HCT116 (cell line): ENCODE measurements around the gene IFITM10. TPM values are rescaled to one million over a fixed set of nuclear protein-coding genes. Genes with fewer than 3 reads are reported as not detected.
A peak's percentile ranks its signal among the peaks of the same experiment; 100 is the strongest.

Experiments
- ATAC-seq: fragments of 200-7000 bp; cut with Tn5 transposase; 2 replicates; pipeline ENCODE4 v1.9.1; 2020; ENCODE audit warnings: mild to moderate bottlenecking, moderate library complexity
- BruUV-seq: library from RNA; stranded (reverse); fragments of 400-500 nt; replicated peaks from 2 replicates; lab custom pipeline; 2021; lab: Mats Ljungman, UMichigan
- CTCF ChIA-PET: fragments of 300-600 bp; sonication (Branson Sonifier 250); formaldehyde crosslinking; loops from one replicate; lab custom pipeline; 2021; ENCODE audit warnings: antibody characterized with exemption; lab: Charles Lee
- POLR2A ChIA-PET: fragments of 300-600, 350-600 bp; sonication (Branson Sonifier 250); formaldehyde crosslinking; loops from one replicate; lab custom pipeline; 2021; ENCODE audit warnings: antibody characterized with exemption; lab: Charles Lee
- RAD21 ChIA-PET, 2 experiments: fragments of 300-600 bp; sonication (Branson Sonifier 250); formaldehyde crosslinking; loops; one replicate each; lab custom pipeline; 2023; ENCODE audit warnings: low total read pairs in 2 of 2; ENCODE audit not compliant: uncharacterized antibody in 2 of 2, unreplicated experiment in 2 of 2, low non-redundant PET in 1 of 2; lab: Charles Lee
- DNase-seq: peaks from one replicate; pipeline ENCODE4 v3.0.0-alpha.2; 2010; ENCODE audit warnings: low read depth, low spot score
- H2AFZ ChIP-seq: fragments of 200-600 bp; shearing (Covaris generic), sonication (generic); 2 replicates; pipeline ENCODE4 v1.6.1; 2017; ENCODE audit warnings: low read depth, mixed run types, mixed read lengths, antibody characterized with exemption, low read length; ENCODE audit not compliant: poor library complexity, severe bottlenecking
- H3K27ac ChIP-seq: 2 replicates; pipeline ENCODE4 v1.5.1; 2012; ENCODE audit warnings: low read depth, low read length
- H3K27me3 ChIP-seq: fragments of 200-600 bp; sonication (generic); 2 replicates; pipeline ENCODE4 v1.6.1; 2016; ENCODE audit warnings: mixed run types, low read length, mixed read lengths; ENCODE audit not compliant: insufficient read depth
- H3K36me3 ChIP-seq, 2 experiments: fragments of 200-500 bp in 1 of 2; fragments of 200-600 bp in 1 of 2; sonication (Bioruptor generic) in 1 of 2; sonication (generic) in 1 of 2; 2 replicates each; pipeline versions ENCODE4 v1.5.1 to v1.6.1; 2014 to 2016; ENCODE audit warnings: low read length in 2 of 2, inconsistent platforms in 1 of 2, mixed read lengths in 1 of 2, mixed run types in 1 of 2; ENCODE audit not compliant: insufficient read depth in 2 of 2, control insufficient read depth in 1 of 2
- H3K4me1 ChIP-seq, 2 experiments: fragments of 200-600 bp in 1 of 2; sonication (generic) in 1 of 2; 2 replicates each; pipeline versions ENCODE4 v1.5.1 to v1.6.1; 2012 to 2017; ENCODE audit warnings: low read length in 2 of 2, inconsistent platforms in 1 of 2, mild to moderate bottlenecking in 1 of 2, mixed read lengths in 1 of 2, mixed run types in 1 of 2, moderate library complexity in 1 of 2; ENCODE audit not compliant: insufficient read depth in 2 of 2, control insufficient read depth in 1 of 2
- H3K4me2 ChIP-seq: fragments of 200-600 bp; sonication (generic); 2 replicates; pipeline ENCODE4 v1.6.1; 2017; ENCODE audit warnings: mixed run types, low read length, mixed read lengths
- H3K4me3 ChIP-seq, 2 experiments: fragments of 200-600 bp in 1 of 2; sonication (generic) in 1 of 2; replicated peaks in 1 of 2; 2 replicates each; pipeline ENCODE4 v1.5.1; 2011 to 2016; ENCODE audit warnings: low read length in 2 of 2, control low read depth in 1 of 2, low read depth in 1 of 2, mild to moderate bottlenecking in 1 of 2, mixed read lengths in 1 of 2, mixed run types in 1 of 2
- H3K79me2 ChIP-seq: fragments of 200-600 bp; sonication (generic); 2 replicates; pipeline ENCODE4 v1.6.1; 2017; ENCODE audit warnings: mild to moderate bottlenecking, mixed run types, low read length, moderate library complexity, mixed read lengths; ENCODE audit not compliant: insufficient read depth
- H3K9ac ChIP-seq: fragments of 200-600 bp; sonication (generic); 2 replicates; pipeline ENCODE4 v1.6.1; 2016; ENCODE audit warnings: low read length, mixed read lengths
- H3K9me2 ChIP-seq: fragments of 200-600 bp; sonication (generic), shearing (Covaris generic); 2 replicates; pipeline ENCODE4 v1.6.1; 2017; ENCODE audit warnings: mixed run types, mild to moderate bottlenecking, moderate library complexity; ENCODE audit not compliant: insufficient read depth
- H3K9me3 ChIP-seq, 2 experiments: fragments of 200-500 bp in 1 of 2; fragments of 200-600 bp in 1 of 2; sonication (Bioruptor generic) in 1 of 2; sonication (generic) in 1 of 2; 2 replicates each; pipeline ENCODE4 v1.6.1; 2014 to 2017; ENCODE audit warnings: low read length in 2 of 2, mixed read lengths in 2 of 2, inconsistent platforms in 1 of 2, low read depth in 1 of 2, mild to moderate bottlenecking in 1 of 2, mixed run types in 1 of 2, moderate library complexity in 1 of 2; ENCODE audit not compliant: control insufficient read depth in 1 of 2, insufficient read depth in 1 of 2
- H4K20me1 ChIP-seq: fragments of 200-600 bp; sonication (generic), shearing (Covaris generic); 2 replicates; pipeline ENCODE4 v1.6.1; 2017; ENCODE audit warnings: mixed run types, mild to moderate bottlenecking, moderate library complexity; ENCODE audit not compliant: insufficient read depth
- CBX3 ChIP-seq: IDR thresholded peaks from 2 replicates; pipeline ENCODE4 v1.6.1; 2012; ENCODE audit warnings: low read depth
- CEBPB ChIP-seq: IDR thresholded peaks from 2 replicates; pipeline ENCODE4 v1.6.1; 2012; ENCODE audit warnings: low read depth
- SRF ChIP-seq: IDR thresholded peaks from 2 replicates; pipeline ENCODE4 v1.6.1; 2012; ENCODE audit warnings: low read depth
- TCF7L2 ChIP-seq: IDR thresholded peaks from 2 replicates; pipeline ENCODE4 v1.7.0; 2011; ENCODE audit warnings: borderline replicate concordance, inconsistent platforms; ENCODE audit not compliant: insufficient read depth, insufficient read length; ENCODE audit errors: extremely low read depth
- ZNF274 ChIP-seq: fragments of 200-500 bp; sonication (Bioruptor generic); IDR thresholded peaks from 2 replicates; pipeline ENCODE4 v1.6.1; 2014; ENCODE audit warnings: mild to moderate bottlenecking, low read depth, low read length, inconsistent platforms
- intact Hi-C: fragments of 100-400 bp; cut with micrococcal nuclease; formaldehyde crosslinking; loops from 2 replicates; pipeline ENCODE4 v1.10.0; 2022
- total RNA-seq: library from RNA; stranded (reverse); gene quantifications from one replicate; pipeline ENCODE4 v1.2.1, GENCODE V29; 2021; ENCODE audit not compliant: unreplicated experiment
- TF ChIP-seq, protein P1 (sequence below): IDR thresholded peaks from 2 replicates; pipeline ENCODE4 v1.6.1; 2012; ENCODE audit warnings: low read depth

Gene IFITM10
- total RNA-seq, 1 experiment from 2014 or later: 1.9 TPM

DNA sequence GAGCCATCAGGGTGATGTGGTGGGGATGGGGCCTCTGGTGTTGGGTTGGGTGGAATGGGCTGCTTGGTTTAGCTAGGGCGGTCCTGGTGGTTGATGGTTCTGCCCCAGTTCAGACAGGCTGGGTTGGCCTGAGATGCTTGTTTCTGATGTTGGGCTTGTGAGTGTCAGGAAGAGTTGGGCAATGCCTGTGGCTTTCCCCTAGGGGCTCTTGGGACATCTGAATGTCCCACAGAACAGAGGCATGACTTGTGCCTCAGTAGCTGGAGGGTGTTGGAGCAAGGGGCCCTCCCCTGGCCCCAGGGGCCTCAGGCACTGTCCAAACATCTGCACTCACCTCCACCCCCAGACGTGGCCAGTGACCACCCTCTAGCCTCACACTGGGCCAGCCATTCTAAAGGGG, 27.3 kb upstream of the IFITM10 start:
- H3K27me3 ChIP-seq: no peaks in the 10 kb centered on the region
- intact Hi-C loops: no loop called here

More for the DNA sequence above, 27.3 kb upstream of the IFITM10 start:
- Histone ChIP-seq H4K20me1 (no peaks in the 10 kb centered on the region), H2AFZ (no peak overlapping the region), H3K9me2 (no peaks in the 10 kb centered on the region), H3K4me3 (no peak overlapping the region), H3K4me2 (peak overlapping the region; percentile 62), H3K27ac (no peak overlapping the region), H3K4me1 (peaks cover 11 to 26% of the 10 kb centered on the region in 2 experiments), H3K79me2 (no peaks in the 10 kb centered on the region), H3K9ac (no peak overlapping the region), H3K9me3 (no peaks in the 10 kb centered on the region), H3K36me3 (no peaks in the 10 kb centered on the region)
- POLR2A ChIA-PET: no interaction called here
- TF ChIP-seq, protein P1, sequence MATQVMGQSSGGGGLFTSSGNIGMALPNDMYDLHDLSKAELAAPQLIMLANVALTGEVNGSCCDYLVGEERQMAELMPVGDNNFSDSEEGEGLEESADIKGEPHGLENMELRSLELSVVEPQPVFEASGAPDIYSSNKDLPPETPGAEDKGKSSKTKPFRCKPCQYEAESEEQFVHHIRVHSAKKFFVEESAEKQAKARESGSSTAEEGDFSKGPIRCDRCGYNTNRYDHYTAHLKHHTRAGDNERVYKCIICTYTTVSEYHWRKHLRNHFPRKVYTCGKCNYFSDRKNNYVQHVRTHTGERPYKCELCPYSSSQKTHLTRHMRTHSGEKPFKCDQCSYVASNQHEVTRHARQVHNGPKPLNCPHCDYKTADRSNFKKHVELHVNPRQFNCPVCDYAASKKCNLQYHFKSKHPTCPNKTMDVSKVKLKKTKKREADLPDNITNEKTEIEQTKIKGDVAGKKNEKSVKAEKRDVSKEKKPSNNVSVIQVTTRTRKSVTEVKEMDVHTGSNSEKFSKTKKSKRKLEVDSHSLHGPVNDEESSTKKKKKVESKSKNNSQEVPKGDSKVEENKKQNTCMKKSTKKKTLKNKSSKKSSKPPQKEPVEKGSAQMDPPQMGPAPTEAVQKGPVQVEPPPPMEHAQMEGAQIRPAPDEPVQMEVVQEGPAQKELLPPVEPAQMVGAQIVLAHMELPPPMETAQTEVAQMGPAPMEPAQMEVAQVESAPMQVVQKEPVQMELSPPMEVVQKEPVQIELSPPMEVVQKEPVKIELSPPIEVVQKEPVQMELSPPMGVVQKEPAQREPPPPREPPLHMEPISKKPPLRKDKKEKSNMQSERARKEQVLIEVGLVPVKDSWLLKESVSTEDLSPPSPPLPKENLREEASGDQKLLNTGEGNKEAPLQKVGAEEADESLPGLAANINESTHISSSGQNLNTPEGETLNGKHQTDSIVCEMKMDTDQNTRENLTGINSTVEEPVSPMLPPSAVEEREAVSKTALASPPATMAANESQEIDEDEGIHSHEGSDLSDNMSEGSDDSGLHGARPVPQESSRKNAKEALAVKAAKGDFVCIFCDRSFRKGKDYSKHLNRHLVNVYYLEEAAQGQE: no peak
- TF ChIP-seq SRF: no peak
- TF ChIP-seq CEBPB: no peak
- TF ChIP-seq ZNF274: no peak
- no peak for TF ChIP-seq TCF7L2
- no peak for TF ChIP-seq CBX3
- RAD21 ChIA-PET: interaction anchor here in 1 of 2 experiments (0.7 kb wide), 1 partner anchor 8 kb away, joined by 3 read pairs; no protein-coding TSS in a partner anchor
- no peak for ATAC-seq
- CTCF ChIA-PET: no interaction called here
- BruUV-seq: no TSS peak
- DNase-seq: no peak
